ENCODE results near the gene SEMA5B. TPM values are rescaled to one million over a fixed set of nuclear protein-coding genes. Genes with fewer than 3 reads are reported as not detected.

SEMA5B gene
- total RNA-seq, 4 donors from 2014 or later: 0.29 to 25.4 (median 4.5) TPM; not detected in 1

DNA sequence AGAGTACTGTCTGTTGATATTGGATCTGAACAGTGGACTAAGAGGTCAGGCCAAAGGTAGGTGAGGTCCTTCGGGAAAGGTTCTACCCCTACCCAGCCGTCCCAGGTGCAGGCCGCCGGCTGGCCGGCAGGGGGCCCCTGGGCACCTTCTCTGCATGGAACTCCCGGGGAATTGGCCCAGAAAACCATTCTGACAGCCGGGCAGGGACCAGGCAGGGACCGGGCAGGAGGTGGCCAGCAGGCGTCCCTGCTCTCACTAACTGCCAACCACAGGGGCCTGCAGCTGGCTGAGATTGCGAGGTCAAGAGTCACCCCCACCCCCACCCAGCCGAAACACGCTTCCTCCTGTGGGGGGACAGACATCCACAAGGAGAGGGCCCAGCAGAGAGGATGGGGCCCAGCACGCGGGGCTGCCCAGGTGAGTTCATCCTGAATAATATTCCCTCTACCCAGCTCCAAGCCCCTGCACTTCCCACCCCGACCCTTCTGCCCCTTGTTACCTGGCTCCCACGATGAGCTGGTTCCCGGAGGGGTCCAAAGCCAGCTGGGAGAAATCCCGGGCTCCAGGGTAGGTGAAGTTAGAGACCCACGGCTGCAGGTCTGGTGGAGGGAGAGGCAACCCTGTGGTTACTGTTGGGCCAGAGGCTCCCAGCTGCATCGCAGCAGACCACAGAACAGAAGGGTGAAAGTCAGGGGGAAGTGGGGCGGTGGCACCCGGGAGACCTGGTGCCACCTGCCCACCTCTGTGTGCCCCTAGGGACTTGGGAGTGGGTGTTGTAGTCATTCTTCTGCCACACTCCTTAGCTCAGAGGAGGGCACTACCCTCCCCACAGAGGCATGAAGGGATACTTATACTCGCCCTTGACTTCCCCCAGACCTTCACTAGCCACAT, 84.4 kb downstream of the SEMA5B start:
- intact Hi-C loops (cut with DNase I; ENCODE audit: low total_unique reads): loop anchor here (10.0 kb wide), 1 partner anchor 82 kb away; the partner anchor contains the start of gene SEMA5B
- no peaks in the 10 kb centered on the region for H3K27me3 ChIP-seq
- TF ChIP-seq, protein P1, sequence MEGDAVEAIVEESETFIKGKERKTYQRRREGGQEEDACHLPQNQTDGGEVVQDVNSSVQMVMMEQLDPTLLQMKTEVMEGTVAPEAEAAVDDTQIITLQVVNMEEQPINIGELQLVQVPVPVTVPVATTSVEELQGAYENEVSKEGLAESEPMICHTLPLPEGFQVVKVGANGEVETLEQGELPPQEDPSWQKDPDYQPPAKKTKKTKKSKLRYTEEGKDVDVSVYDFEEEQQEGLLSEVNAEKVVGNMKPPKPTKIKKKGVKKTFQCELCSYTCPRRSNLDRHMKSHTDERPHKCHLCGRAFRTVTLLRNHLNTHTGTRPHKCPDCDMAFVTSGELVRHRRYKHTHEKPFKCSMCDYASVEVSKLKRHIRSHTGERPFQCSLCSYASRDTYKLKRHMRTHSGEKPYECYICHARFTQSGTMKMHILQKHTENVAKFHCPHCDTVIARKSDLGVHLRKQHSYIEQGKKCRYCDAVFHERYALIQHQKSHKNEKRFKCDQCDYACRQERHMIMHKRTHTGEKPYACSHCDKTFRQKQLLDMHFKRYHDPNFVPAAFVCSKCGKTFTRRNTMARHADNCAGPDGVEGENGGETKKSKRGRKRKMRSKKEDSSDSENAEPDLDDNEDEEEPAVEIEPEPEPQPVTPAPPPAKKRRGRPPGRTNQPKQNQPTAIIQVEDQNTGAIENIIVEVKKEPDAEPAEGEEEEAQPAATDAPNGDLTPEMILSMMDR (IDR thresholded peaks at IDR 0.05): peak; percentile 77 to 81 (median 78)
- TF ChIP-seq POLR2A (IDR thresholded peaks at IDR 0.05): no peak
- no peak overlapping the region for H3K4me3 ChIP-seq
- H3K9me3 ChIP-seq: no peaks in the 10 kb centered on the region
- H3K27ac ChIP-seq: no peak overlapping the region
- DNase-seq: peak; percentile 43 to 49
- no peaks in the 10 kb centered on the region for H3K4me1 ChIP-seq
- H3K36me3 ChIP-seq: no peaks in the 10 kb centered on the region

DNA sequence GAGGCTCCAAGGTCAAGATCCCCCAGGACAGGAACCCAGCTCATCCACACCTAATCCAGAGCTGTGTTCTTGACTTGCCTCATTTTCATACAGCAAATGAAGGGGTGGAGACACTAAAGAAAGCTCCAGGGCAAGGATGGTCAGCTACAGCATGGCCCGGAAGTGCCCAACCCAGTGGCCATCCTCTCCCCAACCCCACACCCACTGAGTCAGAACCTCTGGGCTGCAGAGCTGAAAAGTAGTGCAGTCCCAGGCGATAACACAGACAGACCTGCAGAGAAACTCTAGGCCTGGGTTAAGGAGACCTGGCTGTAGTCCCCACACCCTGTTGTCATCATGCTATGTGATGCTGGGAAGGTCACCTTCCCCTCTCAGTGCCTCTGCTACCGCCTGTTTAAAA, 85.3 kb downstream of the SEMA5B start:
- intact Hi-C loops (cut with DNase I; ENCODE audit: low total_unique reads): loop anchor here (10.0 kb wide), 1 partner anchor 83 kb away; the partner anchor contains the start of gene SEMA5B
- no peaks in the 10 kb centered on the region for H3K9me3 ChIP-seq
- no peaks in the 10 kb centered on the region for H3K4me1 ChIP-seq
- no peaks in the 10 kb centered on the region for H3K36me3 ChIP-seq
- H3K27ac ChIP-seq: no peak overlapping the region
- DNase-seq: no peak
- no peaks in the 10 kb centered on the region for H3K27me3 ChIP-seq
- TF ChIP-seq, protein P1 (IDR thresholded peaks at IDR 0.05): no peak
- no peak for TF ChIP-seq POLR2A (IDR thresholded peaks at IDR 0.05)
- no peak overlapping the region for H3K4me3 ChIP-seq

DNA sequence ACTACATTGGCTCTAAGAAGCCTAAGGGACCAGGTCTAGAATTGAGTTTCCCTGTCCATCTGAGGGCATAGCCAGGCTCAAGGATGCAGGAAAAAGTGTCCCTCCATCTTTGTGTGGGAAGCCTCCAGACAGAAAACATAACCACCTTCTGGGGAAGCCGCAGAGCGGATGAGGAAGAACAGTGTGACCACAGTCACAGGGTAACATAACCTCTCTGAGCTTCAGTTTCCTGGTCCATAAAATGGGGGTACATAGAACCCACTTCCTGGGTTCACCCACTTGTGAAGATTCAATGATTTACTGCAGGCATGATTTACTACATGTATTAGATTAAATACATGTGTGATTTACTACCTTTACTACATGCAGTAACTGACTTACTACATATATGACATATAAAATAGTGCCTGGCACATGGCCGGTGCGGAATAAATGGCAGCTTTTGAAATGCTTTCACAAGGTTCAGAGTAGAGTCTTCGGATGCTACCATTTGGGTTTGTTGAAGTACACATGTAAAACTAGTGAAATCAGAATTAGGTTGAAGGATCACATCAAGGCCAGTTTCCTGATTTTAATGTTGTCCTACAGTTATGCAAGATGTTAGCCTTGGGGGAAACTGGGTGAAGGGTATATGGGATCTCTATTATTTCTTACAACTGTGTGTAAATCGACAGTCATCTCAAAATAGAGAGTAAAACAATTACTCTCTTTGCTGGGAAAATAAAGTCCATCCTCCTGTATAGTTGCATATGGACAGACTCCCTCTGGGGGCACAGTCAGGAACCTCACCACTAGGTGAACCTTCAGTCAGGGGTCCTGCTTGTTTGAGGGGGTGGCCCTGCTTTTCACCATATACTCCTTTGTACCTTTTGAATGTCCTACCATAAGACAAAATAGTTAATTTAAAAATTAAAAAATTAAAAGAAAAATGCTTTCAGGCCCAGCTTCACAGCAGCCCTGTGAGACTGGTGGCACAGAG, 86.0 kb downstream of the SEMA5B start:
- no peaks in the 10 kb centered on the region for H3K4me1 ChIP-seq
- H3K4me3 ChIP-seq: no peak overlapping the region
- no peaks in the 10 kb centered on the region for H3K9me3 ChIP-seq
- peak overlapping the region; percentile 46 to 71 for H3K27ac ChIP-seq
- no peaks in the 10 kb centered on the region for H3K36me3 ChIP-seq
- H3K27me3 ChIP-seq: no peaks in the 10 kb centered on the region
- no peak for DNase-seq
- TF ChIP-seq, protein P1 (IDR thresholded peaks at IDR 0.05): no peak
- TF ChIP-seq POLR2A (IDR thresholded peaks at IDR 0.05): no peak
- intact Hi-C loops (cut with DNase I; ENCODE audit: low total_unique reads): loop anchor here (10.0 kb wide), 1 partner anchor 83 kb away; the partner anchor contains the start of gene SEMA5B

DNA sequence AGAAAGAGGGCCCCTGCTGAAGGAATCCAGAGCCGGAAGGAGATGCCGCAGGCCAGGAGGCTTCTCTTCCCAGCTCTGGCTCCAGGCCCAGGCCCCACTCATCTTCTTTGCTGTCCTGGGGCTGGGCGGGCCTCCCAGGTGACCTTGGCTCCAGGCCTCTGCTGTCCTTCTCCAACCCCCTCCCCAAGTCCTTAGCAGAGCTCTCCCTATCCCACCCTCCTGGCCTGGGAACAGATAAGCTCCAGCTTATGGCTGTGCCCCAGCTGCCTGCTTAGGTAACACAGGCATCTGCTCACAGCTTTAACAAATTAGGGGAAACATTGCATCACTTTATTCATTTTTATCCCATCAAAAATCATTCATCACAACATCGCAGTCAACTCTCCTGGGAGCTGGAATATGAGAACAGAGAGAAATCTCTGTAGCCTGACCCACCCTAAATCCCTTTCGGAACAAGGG, 86.9 kb downstream of the SEMA5B start:
- Histone ChIP-seq H3K27me3 (no peaks in the 10 kb centered on the region), H3K9me3 (no peaks in the 10 kb centered on the region), H3K27ac (peak overlapping the region; percentile 46 to 71), H3K4me3 (no peak overlapping the region), H3K4me1 (no peaks in the 10 kb centered on the region), H3K36me3 (no peaks in the 10 kb centered on the region)
- peak; percentile 60 to 86 for DNase-seq
- intact Hi-C loops (cut with DNase I; ENCODE audit: low total_unique reads): loop anchor here (10.0 kb wide), 1 partner anchor 84 kb away; the partner anchor contains the start of gene SEMA5B
- TF ChIP-seq POLR2A (IDR thresholded peaks at IDR 0.05): no peak
- TF ChIP-seq, protein P1 (IDR thresholded peaks at IDR 0.05): peak in 1 of 4 experiments; percentile 24

Data from uterus (tissue), 4 donors.